T-helper 2 cell treated with Interferon-gamma antibody and Interleukin-4, amounts not matched to agents 100 ng/mL and 5 ng/mL, for 36 hours (primary cell): ENCODE results near the gene ELMO3. TPM values are rescaled to one million over a fixed set of nuclear protein-coding genes. Genes with fewer than 3 reads are reported as not detected.

Experiments used
- intact Hi-C: fragments of 100-400 bp; cut with micrococcal nuclease; formaldehyde crosslinking; loops from one replicate; pipeline ENCODE4 v1.15.1; 2023
- total RNA-seq: library from RNA; stranded (reverse); gene quantifications from 2 replicates; pipeline ENCODE4 v1.2.3, GENCODE V29; 2022

Gene ELMO3
- total RNA-seq, 1 donor from 2014 or later = 7.4 TPM

- intact Hi-C loops = no loop called here
Measured at GRCh38 chr16:67195676-67196075, 3.3 kb upstream of the ELMO3 start.

GRCh38 chr16:67196881-67197280 is 2.0 kb upstream of the ELMO3 start:
- intact Hi-C loops = no loop called here

DNA sequence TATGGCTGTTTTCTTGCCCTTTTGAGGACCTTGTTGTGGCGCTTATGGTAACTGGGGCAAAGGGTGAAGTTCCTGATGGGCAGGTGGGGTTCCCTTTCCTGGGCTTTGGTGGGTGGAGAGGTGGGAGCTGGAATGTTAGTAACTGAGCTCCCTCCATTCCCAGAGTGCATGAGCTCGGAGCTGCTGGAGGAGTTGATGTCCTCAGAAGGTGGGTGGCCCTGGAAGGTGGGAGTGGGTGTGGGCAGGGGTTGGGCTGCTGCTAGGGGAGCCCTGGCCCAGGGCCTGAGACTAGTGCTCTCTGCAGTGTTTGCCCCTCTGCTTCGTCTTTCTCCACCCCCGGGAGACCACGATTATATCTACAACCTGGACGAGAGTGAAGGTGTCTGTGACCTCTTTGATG is 1.2 kb upstream of the ELMO3 start:
- intact Hi-C loops = no loop called here

GRCh38 chr16:67198238-67198734 is 645 bp upstream of the ELMO3 start:
- intact Hi-C loops = no loop called here

- intact Hi-C loops = no loop called here
Measured at GRCh38 chr16:67199808-67200198, 872 bp downstream of the ELMO3 start.

GRCh38 chr16:67200491-67200890 is 1.6 kb downstream of the ELMO3 start:
- intact Hi-C loops = no loop called here

DNA sequence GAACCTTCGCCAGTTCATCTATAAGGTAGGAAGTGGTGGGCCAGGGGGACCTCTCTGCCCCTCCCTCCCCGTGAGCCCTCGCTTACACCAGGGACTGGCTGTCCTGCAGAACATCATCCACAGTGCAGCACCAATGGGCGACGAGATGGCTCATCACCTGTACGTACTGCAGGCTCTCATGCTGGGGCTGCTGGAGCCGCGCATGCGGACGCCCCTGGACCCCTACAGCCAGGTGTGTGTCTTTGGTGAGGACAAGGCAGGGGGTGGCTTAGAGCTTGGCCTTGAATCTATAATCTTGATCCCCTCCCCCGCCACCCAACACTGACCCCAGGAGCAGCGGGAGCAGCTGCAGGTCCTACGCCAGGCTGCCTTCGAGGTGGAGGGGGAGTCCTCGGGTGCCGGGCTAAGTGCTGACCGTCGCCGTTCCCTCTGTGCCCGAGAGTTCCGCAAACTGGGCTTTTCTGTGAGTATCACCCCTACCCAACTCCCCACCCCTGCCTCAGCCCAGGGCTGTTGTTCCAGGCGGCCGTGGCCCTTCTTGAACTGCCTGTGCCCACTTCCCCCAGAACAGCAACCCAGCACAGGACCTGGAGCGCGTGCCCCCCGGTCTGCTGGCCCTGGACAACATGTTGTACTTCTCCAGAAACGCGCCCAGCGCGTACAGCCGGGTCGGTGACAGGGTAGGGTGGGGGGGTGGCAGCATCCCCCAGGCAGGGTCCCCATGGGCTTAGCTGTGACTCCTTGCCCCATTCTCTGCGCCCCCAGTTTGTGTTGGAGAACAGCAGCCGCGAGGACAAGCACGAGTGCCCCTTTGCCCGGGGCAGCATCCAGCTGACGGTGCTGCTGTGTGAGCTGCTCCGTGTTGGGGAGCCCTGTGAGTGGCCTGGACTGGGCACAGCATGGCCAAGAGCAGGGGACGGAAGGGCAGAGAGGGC is 2.7 kb downstream of the ELMO3 start:
- intact Hi-C loops = no loop called here

DNA sequence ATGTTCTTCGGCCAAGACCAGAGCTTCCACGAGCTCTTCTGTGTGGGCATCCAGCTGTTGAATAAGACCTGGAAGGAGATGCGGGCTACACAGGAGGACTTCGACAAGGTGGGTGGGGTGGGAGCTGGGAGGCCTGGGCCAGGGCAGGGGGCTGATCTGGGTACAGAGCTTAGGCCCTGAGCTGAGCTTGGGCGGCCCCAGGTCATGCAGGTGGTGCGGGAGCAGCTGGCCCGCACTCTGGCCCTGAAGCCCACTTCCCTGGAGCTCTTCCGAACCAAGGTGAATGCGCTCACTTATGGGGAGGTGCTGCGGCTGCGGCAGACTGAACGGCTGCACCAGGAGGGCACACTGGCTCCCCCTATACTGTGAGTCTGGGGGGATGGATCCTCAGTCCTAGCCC is 3.5 kb downstream of the ELMO3 start:
- intact Hi-C loops = no loop called here

DNA sequence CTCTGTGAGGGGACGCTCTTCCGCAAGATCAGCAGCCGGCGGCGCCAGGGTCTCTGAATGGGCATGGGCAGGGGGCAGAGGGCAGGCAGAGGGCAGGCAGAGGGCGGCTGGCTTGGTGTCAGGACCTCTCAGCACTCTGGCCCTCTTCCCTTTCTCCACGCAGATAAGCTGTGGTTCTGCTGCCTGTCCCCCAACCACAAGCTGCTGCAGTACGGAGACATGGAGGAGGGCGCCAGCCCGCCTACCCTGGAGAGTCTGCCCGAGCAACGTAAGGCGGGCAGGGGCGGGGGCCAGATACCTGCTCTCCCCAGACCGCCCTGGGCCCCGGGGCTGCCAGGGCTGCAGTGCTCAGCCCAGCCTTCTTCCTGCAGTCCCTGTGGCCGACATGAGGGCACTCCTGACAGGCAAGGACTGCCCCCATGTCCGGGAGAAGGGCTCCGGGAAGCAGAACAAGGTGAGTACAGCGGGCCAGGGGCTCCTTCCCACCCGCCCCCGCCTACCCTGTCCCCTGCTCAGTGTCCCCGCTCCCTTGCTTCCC is 4.1 kb downstream of the ELMO3 start:
- intact Hi-C loops = no loop called here

DNA sequence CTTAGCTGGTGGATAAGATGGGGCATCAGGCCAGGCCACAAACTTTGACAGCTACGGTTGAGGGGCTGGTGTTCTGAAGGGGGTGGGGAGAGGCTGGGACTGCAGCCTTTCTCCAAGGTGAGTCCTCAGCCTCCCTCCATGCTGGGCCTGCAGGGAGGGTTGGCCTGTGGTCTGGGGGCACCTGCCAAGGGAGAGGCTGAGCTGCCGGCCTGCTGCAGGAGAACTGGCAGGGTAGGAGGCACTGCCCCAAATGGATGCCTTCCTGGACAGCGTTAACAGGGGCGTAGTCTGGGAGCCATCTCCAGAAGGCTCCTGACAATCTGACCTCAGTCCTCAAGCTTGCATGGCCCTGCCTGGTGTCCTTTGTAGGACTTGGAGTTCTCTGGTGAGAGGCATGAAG is 5.1 kb downstream of the ELMO3 start:
- intact Hi-C loops = no loop called here

DNA sequence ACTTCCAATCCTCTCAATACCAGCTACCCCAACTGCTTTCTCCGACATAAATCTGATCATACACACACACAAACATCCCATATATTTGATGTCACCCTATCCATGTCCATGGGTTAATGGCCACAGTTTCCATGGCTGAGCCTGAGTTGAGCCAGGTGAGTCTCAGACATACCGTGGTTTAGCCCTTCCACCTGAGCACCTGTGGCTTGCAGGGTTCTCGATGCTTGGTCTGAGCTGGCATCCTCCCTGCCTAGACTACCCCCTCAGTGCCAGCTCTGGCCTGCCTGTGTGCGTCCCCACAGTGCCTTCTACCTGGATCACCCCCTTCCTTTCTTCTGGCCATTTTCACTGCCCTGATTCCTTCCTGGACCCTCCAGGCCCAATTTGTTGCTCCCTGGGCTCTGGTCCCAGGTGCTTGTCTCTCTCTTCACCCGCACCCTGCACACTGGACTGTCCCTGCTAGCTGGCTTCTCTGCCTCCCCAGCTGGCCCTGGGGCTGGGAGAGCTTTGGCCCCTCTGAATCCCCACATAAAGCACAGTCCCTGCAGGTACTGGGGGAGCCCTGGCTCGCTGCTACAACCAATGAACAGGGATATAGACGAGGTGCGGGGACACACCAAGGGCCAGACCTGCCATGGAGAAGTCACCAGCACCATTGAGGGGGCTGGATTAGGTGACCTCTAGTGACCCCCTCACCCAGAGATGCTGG is 7.4 kb downstream of the ELMO3 start:
- intact Hi-C loops = no loop called here

DNA sequence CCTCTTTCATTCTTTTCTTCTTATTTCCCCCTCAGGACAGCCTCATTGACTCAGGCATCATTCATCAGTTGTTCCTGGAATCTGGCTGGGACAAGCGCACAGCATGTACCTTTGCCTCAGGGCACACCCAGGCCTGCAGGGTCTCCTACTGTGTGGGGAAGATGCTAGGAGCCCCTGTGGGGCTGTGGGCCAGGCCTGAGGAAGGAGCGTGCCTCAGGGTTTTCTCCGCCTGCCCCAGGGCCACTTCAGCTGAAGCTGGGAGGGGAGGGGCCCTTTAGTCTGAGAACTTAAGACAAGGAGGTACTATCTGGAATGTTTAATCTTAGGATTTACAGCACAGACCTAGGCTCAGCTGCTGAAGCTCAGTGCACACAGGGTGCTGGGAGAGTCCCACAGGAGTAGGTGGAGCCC is 7.9 kb downstream of the ELMO3 start:
- intact Hi-C loops = no loop called here

DNA sequence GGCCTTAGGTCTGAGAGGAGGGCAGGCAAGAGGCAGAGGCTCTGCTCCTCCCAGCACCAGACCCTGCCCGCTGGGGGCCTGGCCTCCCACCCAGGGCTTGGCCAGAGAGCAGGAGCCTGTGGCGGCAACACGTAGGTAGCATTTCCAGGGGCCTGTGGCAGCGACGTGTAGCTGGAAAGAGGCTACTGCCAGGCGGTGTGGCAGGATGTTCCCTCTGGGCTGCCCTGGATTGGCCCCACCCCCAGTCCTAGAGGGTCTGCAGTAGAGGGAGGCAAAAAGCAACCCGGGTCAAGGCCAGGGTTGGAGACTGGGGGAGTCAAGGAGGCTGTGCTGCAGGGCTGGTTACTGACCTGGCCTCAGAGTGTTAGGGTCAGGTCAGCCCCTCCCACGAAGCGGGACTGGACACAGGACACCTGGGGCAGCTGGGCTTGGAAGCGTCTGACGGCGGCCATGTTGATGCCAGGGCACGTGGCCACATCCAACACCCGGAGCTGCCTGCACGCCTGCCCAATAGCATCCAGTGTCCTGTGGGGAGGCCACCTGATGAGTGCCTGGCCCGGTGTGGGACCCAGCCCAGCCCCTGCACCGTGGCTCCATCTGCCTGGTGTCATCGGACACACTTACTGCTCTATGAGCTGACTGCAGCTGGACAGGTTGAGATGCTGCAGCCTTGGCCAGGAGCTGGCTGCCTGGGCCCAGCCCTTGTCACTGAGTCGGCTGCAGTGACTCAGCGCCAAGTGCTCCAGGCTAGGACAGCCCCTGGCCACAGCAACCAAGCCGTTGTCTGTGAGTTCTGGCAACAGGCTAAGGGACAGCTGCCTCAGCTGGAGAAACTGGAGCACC is 8.5 kb downstream of the ELMO3 start:
- intact Hi-C loops = no loop called here

DNA sequence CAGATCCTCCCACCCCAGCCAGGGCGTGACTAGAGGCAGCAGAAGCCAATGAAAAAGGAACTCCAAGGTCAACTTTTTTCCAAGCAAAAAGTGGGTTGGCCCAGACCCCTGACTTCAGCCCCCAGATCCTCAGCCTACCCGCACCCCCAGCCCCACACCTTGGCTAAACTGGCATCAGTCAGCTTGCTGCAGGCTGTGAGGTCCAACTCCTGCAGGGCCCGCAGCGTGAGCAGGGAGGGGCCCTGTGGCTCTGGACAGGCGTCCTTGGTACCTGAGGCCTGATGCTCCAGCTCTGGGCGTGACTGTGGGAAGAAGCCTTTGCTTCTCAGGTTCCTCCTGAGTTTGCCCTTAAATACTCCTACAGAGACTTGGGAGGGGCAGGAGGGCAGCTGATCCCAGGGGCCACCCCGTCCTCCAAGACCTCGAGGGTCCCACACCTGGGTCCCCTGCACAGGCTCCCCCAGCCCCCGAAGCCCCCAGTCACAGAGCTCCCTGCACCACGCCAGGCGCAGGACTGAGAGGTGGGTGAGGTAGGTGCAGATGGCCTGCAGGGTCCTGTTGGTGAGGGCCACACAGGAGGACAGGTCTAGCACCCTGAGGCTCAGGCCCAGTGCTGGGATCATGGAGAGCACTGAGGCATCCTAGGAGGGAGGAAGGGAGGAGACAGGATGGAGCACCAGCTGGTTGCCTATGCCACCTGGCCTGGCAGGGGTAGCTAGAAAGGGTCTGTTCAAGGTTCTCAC is 9.4 kb downstream of the ELMO3 start:
- intact Hi-C loops = no loop called here

- intact Hi-C loops = no loop called here
Measured at GRCh38 chr16:67209565-67209964, 10.6 kb downstream of the ELMO3 start.

- intact Hi-C loops = no loop called here
Measured at GRCh38 chr16:67210069-67210937, 11.4 kb downstream of the ELMO3 start.

- intact Hi-C loops = no loop called here
Measured at GRCh38 chr16:67211674-67212073, 12.7 kb downstream of the ELMO3 start.

DNA sequence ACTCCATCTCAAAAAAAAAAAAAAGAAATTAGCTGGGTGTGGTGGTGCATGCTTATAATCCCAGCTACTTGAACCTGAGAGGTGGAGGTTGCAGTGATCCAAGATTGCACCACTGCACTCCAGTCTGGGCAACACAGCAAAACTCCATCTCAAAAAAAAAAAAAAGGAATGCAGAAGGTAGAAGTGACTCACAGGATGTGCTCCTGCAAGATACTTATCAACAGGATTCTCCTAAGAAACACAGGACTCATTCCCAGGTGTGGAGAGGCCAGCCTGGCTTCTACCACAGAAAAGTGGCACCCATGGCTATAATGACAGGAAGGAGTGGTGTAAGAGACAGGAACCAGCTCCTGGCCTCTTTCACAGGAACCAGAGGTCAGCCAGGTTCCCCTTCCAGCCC is 13.8 kb downstream of the ELMO3 start:
- intact Hi-C loops = no loop called here

DNA sequence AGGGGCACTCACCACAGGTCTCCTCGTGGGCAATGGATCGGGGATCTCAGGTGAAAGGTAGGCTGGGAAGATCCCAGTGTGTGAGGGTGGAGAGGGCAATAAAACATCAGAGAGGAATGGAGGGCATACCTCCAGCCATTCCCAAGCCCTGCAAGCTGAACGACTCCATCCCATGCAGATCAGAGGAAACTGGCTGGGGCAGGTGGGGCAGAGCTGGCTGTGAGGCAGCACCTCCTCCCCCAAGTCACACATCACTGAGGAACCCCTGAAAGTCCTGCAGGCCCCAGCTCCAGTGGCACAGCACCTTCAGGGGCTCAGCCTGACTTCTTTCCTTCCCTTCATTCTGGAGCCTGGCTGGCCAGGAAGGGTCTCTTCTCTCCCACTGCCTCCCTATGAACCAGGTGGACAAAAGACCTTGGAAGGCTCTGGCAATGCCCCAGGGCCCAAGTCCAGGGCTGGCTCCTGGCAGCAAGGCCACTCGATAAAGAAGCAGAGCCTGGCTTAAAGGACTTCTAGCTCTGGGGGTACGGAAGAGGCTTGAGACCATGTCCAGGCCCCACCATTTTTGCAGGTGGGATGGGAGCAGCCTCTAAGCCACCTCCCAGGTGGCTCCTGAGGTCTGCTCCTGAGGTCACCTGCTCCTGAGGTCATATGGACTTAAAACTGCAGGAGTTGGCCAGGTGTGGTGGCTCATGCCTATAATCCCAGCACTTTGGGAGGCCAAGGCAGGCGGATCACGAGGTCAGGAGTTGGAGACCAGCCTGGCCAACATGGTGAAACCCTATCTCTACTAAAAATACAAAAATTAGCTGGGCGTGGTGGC is 14.5 kb downstream of the ELMO3 start:
- intact Hi-C loops = no loop called here
